Naive thymus-derived CD8-positive, alpha-beta T cell (primary cell): ENCODE data around the gene HBP1. TPM values are rescaled to one million over a fixed set of nuclear protein-coding genes. Genes with fewer than 3 reads are reported as not detected.

ENCODE experiments used
- ATAC-seq, 2 donors: fragments of 150-1000 bp; cut with Tn5 transposase in 1 of 2; sonication (Bioruptor Pico), chemical (Tn5 transposase) in 1 of 2; 1 replicate in 1 of 2; 2 replicates in 1 of 2; pipeline ENCODE4 v1.10.0; 2021; ENCODE audit warnings: mild to moderate bottlenecking in 2 of 2, moderate library complexity in 2 of 2
- POLR2A ChIA-PET: fragments of 350-600 bp; sonication (Branson Sonifier 250); formaldehyde crosslinking; loops from one replicate; lab custom pipeline; 2021; ENCODE audit warnings: antibody characterized with exemption; lab: Charles Lee
- DNase-seq, 10 donors: peaks; one replicate each; pipeline versions ENCODE4 v3.0.0 to v3.0.0-alpha.2; 2020 to 2022
- H3K27ac Mint-ChIP-seq, 10 donors: one replicate each; pipeline ENCODE4 v1.8.0; 2020 to 2022; ENCODE audit warnings: mild to moderate bottlenecking in 10 of 10, mixed read lengths in 10 of 10, moderate library complexity in 4 of 10, inconsistent platforms in 1 of 10
- H3K27me3 Mint-ChIP-seq, 5 donors: one replicate each; pipeline ENCODE4 v1.8.0; 2021 to 2022; ENCODE audit warnings: mixed read lengths in 5 of 5
- H3K36me3 Mint-ChIP-seq, 3 donors: one replicate each; pipeline ENCODE4 v1.8.0; 2020 to 2022; ENCODE audit warnings: mixed read lengths in 3 of 3, mild to moderate bottlenecking in 2 of 3, inconsistent platforms in 1 of 3
- H3K4me1 Mint-ChIP-seq, 4 donors: one replicate each; pipeline ENCODE4 v1.8.0; 2021 to 2022; ENCODE audit warnings: mixed read lengths in 4 of 4
- H3K4me3 Mint-ChIP-seq, 10 donors: one replicate each; pipeline ENCODE4 v1.8.0; 2020 to 2022; ENCODE audit warnings: mild to moderate bottlenecking in 10 of 10, mixed read lengths in 10 of 10, moderate library complexity in 6 of 10, inconsistent platforms in 1 of 10
- H3K9me3 Mint-ChIP-seq, 9 donors: one replicate each; pipeline ENCODE4 v1.8.0; 2020 to 2022; ENCODE audit warnings: mixed read lengths in 9 of 9, mild to moderate bottlenecking in 3 of 9, inconsistent platforms in 1 of 9, moderate library complexity in 1 of 9
- polyA plus RNA-seq, 3 donors: library from polyadenylated mRNA; unstranded; fragments of 300-500 nt; fragmentation: Illumina TruSeq; gene quantifications; one replicate each; pipeline ENCODE4 v1.2.3, GENCODE V29; 2021
- total RNA-seq, 8 experiments: library from RNA in 2 of 8; stranded (reverse) in 2 of 8; gene quantifications; one replicate each; pipeline ENCODE4 v1.2.3 and lab custom pipeline; 2021 to 2026

Gene HBP1
- total and polyA plus RNA-seq, 5 experiments from 2014 or later: 49.6 to 136 (median 55.6) TPM

DNA sequence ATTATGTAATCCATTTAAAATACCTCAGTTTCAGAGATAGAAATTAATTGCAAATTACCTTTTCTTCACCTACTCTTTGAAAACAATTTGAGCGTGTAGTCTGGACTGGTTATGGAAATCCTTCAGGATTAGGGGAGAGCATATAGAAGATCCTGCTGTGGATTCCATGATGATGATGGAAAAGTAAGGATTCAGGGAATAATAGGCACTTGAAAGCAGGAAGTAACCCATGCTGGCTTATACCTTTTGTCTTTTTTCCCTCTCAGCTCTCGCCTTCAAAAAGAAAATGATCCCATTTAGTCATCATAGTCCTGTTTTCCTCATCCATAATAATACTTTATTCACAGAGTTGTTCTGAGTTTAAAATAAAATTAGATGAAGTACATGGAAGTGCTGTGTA is 4.4 kb downstream of the HBP1 start:
- H3K4me1 Mint-ChIP-seq: peaks cover 28 to 82% (median 67%) of the 10 kb centered on the region in 4 donors
- peaks cover 0 to 6% (median 0%) of the 10 kb centered on the region in 5 donors for H3K27me3 Mint-ChIP-seq
- peak overlapping the region in 7 of 10 donors; percentile 11 to 78 (median 74) for H3K27ac Mint-ChIP-seq
- no peak for ATAC-seq
- no peaks in the 10 kb centered on the region for H3K9me3 Mint-ChIP-seq
- peak overlapping the region in 7 of 10 donors; percentile 42 to 72 (median 63) for H3K4me3 Mint-ChIP-seq
- H3K36me3 Mint-ChIP-seq: peaks cover 0 to 31% (median 5%) of the 10 kb centered on the region in 3 donors
- DNase-seq: no peak
- POLR2A ChIA-PET: interaction anchor here (1.1 kb wide), 1 partner anchor 13 kb away, joined by 3 read pairs; no protein-coding TSS in a partner anchor

DNA sequence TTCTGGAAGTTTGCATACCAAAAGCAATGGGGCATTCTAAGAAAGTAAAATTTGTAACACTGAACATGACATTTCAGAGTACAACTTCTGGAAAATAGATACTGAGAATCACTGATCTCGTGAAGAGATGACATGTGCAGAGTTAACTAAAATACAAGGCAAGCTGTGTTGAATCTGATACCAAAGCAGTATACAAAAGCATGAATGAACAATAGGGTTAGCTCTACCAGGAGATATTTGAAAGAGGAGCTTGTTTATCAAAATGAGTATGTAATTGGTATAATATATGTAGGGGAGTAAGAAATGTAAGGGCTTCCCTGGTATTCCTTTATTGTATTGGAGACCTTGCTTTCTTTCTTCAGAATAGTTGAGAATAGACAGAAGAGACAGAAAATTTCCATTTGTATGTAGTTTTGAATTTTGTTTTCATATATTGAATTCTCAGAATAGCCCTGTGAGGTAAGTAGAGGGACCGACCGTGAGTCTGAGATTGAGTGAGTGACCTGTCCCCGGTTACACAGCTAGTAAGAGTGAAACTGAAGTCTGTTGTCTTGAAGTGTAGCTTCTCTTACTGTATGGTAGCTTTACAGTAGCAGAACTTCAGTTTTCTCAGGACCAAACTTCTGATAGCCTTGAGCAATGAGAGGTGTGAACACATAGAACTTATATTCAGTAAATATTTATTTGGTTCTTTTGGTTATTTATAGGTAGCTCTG is 5.0 kb downstream of the HBP1 start:
- Mint-ChIP-seq H3K36me3 (peaks cover 0 to 33% (median 5%) of the 10 kb centered on the region in 3 donors), H3K27me3 (peaks cover 0 to 3% (median 0%) of the 10 kb centered on the region in 5 donors), H3K27ac (peak overlapping the region in 5 of 10 donors; percentile 28 to 77 (median 57)), H3K9me3 (no peaks in the 10 kb centered on the region), H3K4me1 (peaks cover 27 to 85% (median 68%) of the 10 kb centered on the region in 4 donors), H3K4me3 (peak overlapping the region in 9 of 10 donors; percentile 18 to 72 (median 62))
- no peak for DNase-seq
- POLR2A ChIA-PET: interaction anchor here (1.0 to 1.1 kb wide), 2 partner anchors 12 to 20 kb away, joined by 3 read pairs; no protein-coding TSS in a partner anchor
- no peak for ATAC-seq

DNA sequence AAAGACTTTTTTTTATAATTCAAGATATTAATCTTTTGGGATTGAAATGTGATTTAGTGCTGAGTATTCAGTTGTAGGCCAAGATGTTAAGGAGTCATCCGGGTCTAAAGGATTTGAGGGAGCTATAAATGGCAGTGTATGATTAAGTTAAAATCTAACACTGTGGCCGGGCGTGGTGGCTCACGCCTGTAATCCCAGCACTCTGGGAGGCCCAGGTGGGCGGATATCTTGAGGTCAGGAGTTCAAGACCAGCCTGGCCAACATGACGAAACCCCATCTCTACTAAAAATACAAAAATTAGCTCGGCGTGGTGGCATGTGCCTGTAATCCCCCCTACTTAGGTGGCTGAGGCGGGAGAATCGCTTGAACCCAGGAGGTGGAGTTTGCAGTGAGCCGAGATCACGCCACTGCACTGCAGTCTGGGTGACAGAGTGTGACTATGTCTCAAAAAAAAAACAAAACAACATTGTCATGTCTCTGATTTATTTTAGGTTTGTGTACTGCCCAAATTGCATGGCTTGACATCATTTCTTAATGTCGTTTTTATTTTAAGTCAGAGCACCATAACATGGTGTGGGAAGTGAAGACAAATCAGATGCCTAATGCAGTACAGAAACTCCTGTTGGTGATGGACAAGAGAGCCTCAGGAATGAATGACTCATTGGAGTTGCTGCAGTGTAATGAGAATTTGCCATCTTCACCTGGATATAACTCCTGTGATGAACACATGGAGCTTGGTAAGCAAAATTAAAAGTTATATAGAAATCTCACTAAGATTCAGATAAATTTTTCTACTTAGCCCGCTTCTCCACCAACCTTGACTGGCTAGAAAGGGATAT is 10.7 kb downstream of the HBP1 start:
- no peak for DNase-seq
- ATAC-seq: peak in 1 of 2 donors; percentile 4
- Mint-ChIP-seq H3K4me3 (peak overlapping the region in 6 of 10 donors; percentile 2 to 67 (median 27)), H3K4me1 (peaks cover 19 to 71% (median 55%) of the 10 kb centered on the region in 4 donors), H3K36me3 (peaks cover 0 to 59% (median 12%) of the 10 kb centered on the region in 3 donors), H3K27me3 (no peaks in the 10 kb centered on the region), H3K9me3 (no peaks in the 10 kb centered on the region), H3K27ac (peak overlapping the region in 7 of 10 donors; percentile 18 to 83 (median 51))
- POLR2A ChIA-PET: interaction anchor here (1.2 to 5.0 kb wide), 2 partner anchors 11 to 15 kb away, joined by 3 to 44 read pairs; partner anchors contain the start of gene HBP1

DNA sequence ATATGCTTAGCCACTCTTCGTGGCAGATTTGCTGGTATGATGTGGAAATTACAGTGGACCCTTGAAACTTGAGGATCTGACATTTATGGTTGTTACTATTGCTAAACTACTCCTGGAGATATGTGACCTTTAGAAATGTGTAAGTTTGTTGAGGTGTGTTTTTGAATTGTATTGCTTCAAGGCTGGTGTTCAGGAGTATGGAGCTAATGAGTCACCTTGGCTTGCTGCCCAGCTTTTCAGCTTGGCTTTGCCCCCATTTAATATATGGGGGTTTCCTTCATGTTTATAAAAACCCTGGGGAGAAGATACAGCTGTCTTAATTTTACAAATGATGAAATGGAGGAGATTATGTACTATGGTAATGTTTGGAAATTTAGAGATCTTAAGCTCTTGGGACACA is 11.6 kb downstream of the HBP1 start:
- H3K27me3 Mint-ChIP-seq: no peaks in the 10 kb centered on the region
- DNase-seq: peak in 5 of 10 donors; percentile 34 to 77 (median 46)
- peak; percentile 59 to 83 for ATAC-seq
- no peaks in the 10 kb centered on the region for H3K9me3 Mint-ChIP-seq
- H3K27ac Mint-ChIP-seq: peak overlapping the region in 7 of 10 donors; percentile 0 to 82 (median 68)
- peaks cover 26 to 67% (median 56%) of the 10 kb centered on the region in 4 donors for H3K4me1 Mint-ChIP-seq
- peak overlapping the region in 9 of 10 donors; percentile 3 to 72 (median 30) for H3K4me3 Mint-ChIP-seq
- peaks cover 0 to 65% (median 17%) of the 10 kb centered on the region in 3 donors for H3K36me3 Mint-ChIP-seq
- POLR2A ChIA-PET: interaction anchor here (1.2 to 5.0 kb wide), 2 partner anchors 12 to 14 kb away, joined by 3 to 44 read pairs; partner anchors contain the start of gene HBP1

DNA sequence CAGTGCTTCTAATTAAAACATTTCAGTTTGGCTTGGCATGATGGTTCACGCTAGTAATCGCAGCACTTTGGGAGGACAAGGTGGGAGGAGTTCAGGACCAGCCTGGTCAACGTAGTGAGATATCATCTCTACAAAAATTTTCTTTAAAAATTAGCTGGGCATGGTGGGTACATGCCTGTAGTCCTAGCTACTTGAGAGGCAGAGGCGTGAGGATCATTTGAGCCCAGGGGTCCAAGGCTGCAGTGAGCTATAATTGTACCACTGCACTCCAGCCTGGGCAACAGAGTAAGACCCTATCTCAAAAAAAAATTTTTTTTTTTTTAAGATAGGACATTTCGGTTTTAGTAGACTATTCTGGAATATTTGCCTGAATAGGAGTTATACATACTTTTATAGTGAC is 12.4 kb downstream of the HBP1 start:
- Mint-ChIP-seq H3K9me3 (no peaks in the 10 kb centered on the region), H3K27ac (peak overlapping the region in 7 of 10 donors; percentile 18 to 82 (median 68)), H3K4me1 (peaks cover 26 to 62% (median 52%) of the 10 kb centered on the region in 4 donors), H3K36me3 (peaks cover 0 to 73% (median 22%) of the 10 kb centered on the region in 3 donors), H3K4me3 (peak overlapping the region in 4 of 10 donors; percentile 11 to 67 (median 17)), H3K27me3 (no peaks in the 10 kb centered on the region)
- ATAC-seq (no peak), DNase-seq (no peak)
- POLR2A ChIA-PET: interaction anchor here (0.7 to 5.0 kb wide), 2 partner anchors 13 to 240 kb away, joined by 3 to 44 read pairs; partner anchors contain the start of gene HBP1

DNA sequence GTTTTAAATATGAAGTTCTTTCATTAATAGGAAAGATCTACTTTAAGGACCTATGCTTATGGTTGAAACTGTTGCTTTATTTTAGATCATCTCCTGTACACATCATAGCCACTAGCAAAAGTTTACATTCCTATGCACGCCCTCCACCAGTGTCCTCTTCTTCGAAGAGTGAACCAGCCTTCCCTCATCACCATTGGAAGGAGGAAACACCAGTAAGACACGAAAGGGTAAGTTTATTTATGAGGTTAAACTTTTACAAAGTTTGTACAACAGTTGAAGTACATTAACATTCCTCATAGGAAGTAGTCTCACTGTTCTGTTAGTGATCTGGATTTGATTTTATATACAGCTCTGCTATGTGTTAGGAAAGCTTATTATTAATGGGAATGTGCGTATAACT is 16.9 kb downstream of the HBP1 start:
- no peaks in the 10 kb centered on the region for H3K9me3 Mint-ChIP-seq
- H3K27ac Mint-ChIP-seq: peak overlapping the region in 4 of 10 donors; percentile 44 to 67 (median 48)
- no peak for DNase-seq
- no peak for ATAC-seq
- H3K27me3 Mint-ChIP-seq: no peaks in the 10 kb centered on the region
- peaks cover 16 to 92% (median 45%) of the 10 kb centered on the region in 3 donors for H3K36me3 Mint-ChIP-seq
- H3K4me1 Mint-ChIP-seq: peaks cover 16 to 49% (median 34%) of the 10 kb centered on the region in 4 donors
- H3K4me3 Mint-ChIP-seq: no peak overlapping the region
- POLR2A ChIA-PET: interaction anchor here (0.6 to 0.7 kb wide), 2 partner anchors 12 to 36 kb away, joined by 3 read pairs; no protein-coding TSS in a partner anchor

DNA sequence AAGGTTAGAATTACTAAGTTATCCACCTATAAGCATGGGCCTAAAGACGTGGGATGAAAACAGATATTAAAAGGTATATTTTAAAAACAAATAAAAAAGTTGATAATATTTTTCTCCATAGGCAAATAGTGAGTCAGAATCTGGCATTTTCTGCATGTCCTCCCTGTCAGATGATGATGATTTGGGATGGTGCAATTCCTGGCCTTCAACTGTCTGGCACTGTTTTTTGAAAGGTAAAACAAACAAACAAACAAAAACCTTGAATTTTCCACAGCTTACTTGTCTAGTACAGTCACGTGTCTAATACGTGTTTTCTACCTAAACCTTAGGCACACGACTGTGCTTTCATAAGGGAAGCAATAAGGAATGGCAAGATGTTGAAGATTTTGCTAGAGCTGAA is 17.4 kb downstream of the HBP1 start:
- POLR2A ChIA-PET: interaction anchor here (0.6 to 0.7 kb wide), 2 partner anchors 13 to 36 kb away, joined by 3 read pairs; no protein-coding TSS in a partner anchor

DNA sequence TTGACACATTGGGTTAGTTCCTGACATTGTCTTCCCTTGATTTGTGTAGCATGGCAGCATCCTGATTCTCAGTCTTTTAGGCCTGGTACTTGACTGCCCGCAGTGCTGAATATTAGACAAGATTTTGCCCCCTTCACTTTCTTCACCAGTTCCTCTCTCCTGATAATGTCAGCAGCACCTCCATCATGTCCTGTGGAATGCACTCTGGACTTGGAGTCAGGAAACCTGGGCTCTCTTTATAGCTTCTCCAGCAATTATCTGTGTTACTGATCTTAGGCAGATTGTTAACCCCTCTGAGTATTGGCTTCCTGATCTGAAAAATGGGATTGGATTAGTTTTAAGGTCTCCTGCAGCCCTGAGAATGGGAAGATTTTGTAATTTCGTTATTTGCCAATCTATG is 19.0 kb downstream of the HBP1 start:
- Mint-ChIP-seq H3K27me3 (no peaks in the 10 kb centered on the region), H3K27ac (peak overlapping the region in 5 of 10 donors; percentile 15 to 85 (median 66)), H3K9me3 (no peaks in the 10 kb centered on the region), H3K4me3 (no peak overlapping the region), H3K36me3 (peaks cover 16 to 94% (median 47%) of the 10 kb centered on the region in 3 donors), H3K4me1 (peaks cover 9 to 48% (median 28%) of the 10 kb centered on the region in 4 donors)
- DNase-seq: no peak
- ATAC-seq: peak in 1 of 2 donors; percentile 14
- POLR2A ChIA-PET: interaction anchor here (1.2 kb wide), 1 partner anchor 19 kb away, joined by 7 read pairs; the partner anchor contains the start of gene HBP1

More for the DNA sequence above, 17.4 kb downstream of the HBP1 start:
- ATAC-seq: no peak
- Mint-ChIP-seq H3K9me3 (no peaks in the 10 kb centered on the region), H3K4me1 (peaks cover 11 to 44% (median 29%) of the 10 kb centered on the region in 4 donors), H3K27me3 (no peaks in the 10 kb centered on the region), H3K27ac (peak overlapping the region in 2 of 10 donors; percentile 14 to 31), H3K4me3 (no peak overlapping the region), H3K36me3 (peaks cover 16 to 92% (median 45%) of the 10 kb centered on the region in 3 donors)
- DNase-seq: no peak

DNA sequence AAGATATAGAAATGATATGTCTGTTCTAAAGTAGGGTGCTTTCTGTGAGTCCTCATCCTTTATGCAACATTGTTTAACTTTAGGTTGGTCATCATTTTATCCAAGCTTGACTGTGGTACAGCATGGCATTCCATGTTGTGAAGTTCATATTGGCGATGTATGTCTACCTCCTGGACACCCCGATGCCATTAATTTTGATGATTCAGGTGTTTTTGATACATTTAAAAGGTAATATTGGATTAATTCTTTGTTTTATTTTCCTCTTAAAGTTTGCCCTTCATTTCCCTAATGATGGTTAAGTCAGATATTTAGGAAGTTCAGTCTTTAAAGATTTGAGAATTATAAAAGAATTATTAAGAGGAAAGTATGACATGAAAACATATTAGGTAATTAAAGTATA is 21.3 kb downstream of the HBP1 start:
- DNase-seq (no peak), ATAC-seq (no peak)
- H3K27ac Mint-ChIP-seq: peak overlapping the region in 1 of 10 donors; percentile 7
- H3K9me3 Mint-ChIP-seq: no peaks in the 10 kb centered on the region
- H3K4me3 Mint-ChIP-seq: peak overlapping the region in 1 of 10 donors; percentile 7
- peaks cover 0 to 41% (median 18%) of the 10 kb centered on the region in 4 donors for H3K4me1 Mint-ChIP-seq
- no peaks in the 10 kb centered on the region for H3K27me3 Mint-ChIP-seq
- peaks cover 16 to 91% (median 37%) of the 10 kb centered on the region in 3 donors for H3K36me3 Mint-ChIP-seq
- POLR2A ChIA-PET: no interaction called here

DNA sequence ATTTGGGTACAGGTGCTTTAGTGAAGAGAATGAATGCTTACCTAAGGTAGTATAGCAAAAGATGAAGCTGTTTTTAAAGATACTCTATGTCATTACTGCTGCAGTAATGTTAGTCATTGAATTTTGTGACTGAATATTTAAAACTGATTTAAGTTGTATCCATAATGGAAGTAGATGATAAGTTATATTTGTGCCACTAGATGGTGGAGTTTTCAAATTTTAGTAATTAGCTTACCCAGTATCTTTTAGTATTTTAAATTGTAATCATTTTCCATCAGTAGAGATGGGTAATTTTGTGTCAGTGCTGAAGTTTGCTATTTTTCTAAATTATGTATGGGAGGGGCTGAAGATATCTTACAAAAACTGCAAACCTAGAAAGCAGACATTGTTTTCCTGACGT is 25.2 kb downstream of the HBP1 start:
- no peak for ATAC-seq
- peak overlapping the region in 7 of 10 donors; percentile 0 to 84 (median 58) for H3K27ac Mint-ChIP-seq
- peaks cover 8 to 90% (median 14%) of the 10 kb centered on the region in 3 donors for H3K36me3 Mint-ChIP-seq

DNA sequence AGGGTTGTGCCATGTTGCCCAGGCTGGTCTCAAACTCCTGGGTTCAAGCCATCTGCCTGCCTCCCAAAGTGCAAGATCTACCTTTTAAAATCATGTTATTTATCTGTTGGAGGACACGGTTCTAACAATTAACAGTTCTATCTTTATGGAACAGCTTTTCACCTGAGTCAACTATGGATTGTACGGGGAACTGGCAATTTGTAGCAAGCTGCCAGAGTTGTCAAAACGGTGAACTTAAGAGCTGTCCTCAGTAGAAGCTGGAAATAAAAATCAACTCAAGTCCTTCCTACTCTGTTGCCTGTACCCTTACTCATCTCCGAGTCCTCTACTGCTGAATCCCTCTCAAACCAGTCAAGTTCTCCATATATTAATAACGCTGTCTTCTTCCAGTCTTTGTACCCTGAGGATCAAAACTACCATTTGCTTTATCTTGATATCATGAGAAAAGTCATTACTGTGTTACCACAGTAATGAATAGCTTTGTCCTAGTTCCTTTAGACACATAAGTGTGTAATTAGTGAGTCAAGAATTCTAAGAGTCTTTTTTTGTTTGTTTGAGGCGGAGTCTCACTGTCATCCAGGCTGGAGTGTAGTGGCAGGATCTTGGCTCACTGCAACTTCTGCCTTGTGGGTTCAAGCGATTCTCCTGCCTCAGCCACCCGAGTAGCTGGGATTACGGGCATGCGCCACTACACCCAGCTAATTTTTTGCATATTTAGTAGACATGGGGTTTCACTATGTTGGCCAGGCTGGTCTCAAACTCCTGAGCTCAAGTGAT is 28.2 kb downstream of the HBP1 start:
- no peaks in the 10 kb centered on the region for H3K9me3 Mint-ChIP-seq
- peaks cover 6 to 91% (median 13%) of the 10 kb centered on the region in 3 donors for H3K36me3 Mint-ChIP-seq
- POLR2A ChIA-PET: no interaction called here
- H3K4me3 Mint-ChIP-seq: peak overlapping the region in 1 of 10 donors; percentile 18
- H3K27ac Mint-ChIP-seq: peak overlapping the region in 7 of 10 donors; percentile 6 to 78 (median 52)
- ATAC-seq (no peak), DNase-seq (no peak)
- no peaks in the 10 kb centered on the region for H3K27me3 Mint-ChIP-seq
- H3K4me1 Mint-ChIP-seq: peaks cover 0 to 13% (median 5%) of the 10 kb centered on the region in 4 donors

More for the DNA sequence above, 25.2 kb downstream of the HBP1 start:
- Mint-ChIP-seq H3K4me1 (peaks cover 0 to 22% (median 7%) of the 10 kb centered on the region in 4 donors), H3K9me3 (no peaks in the 10 kb centered on the region), H3K27me3 (no peaks in the 10 kb centered on the region), H3K4me3 (no peak overlapping the region)
- POLR2A ChIA-PET: interaction anchor here (1.1 to 1.2 kb wide), 2 partner anchors 14 to 20 kb away, joined by 3 read pairs; no protein-coding TSS in a partner anchor
- DNase-seq: no peak
